Measurements from ENCODE around the gene ZBTB5.

DNA sequence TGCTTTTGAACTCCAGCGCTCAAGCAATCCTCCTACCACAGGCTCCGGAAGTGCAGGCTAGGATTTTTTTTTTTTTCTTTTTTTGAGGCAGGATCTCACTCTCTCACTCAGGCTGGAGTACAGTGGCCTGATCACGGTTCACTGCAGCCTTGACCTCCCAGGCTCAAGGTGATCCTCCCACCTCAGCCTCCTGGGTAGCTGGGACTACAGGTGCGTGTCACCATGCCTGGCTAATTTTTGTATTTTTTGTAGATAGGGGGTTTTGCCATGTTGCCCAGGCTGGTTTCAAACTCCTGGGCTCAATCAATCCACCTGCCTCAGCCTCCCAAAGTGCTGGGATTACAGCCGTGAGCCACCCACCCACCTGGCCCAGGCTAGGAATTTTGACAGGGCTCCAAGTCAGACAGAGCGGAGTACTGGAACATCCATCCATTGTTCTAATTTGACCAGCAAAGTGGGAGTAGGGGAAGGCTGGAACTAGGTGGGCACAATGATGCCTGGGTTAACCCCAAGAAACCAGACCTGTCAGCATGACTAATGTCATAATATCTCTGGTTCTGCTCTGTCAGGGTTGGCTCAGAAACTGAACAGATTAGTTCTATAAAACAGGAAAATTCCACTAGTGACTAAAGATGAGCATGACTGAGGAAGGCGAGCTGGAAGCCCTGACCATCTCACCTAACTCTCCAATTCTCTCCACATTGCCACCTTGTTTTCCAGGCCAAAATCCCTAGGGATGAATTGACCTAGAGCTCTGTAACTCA is 9.2 kb downstream of the ZBTB5 start:
- TF ChIP-seq, protein P1, sequence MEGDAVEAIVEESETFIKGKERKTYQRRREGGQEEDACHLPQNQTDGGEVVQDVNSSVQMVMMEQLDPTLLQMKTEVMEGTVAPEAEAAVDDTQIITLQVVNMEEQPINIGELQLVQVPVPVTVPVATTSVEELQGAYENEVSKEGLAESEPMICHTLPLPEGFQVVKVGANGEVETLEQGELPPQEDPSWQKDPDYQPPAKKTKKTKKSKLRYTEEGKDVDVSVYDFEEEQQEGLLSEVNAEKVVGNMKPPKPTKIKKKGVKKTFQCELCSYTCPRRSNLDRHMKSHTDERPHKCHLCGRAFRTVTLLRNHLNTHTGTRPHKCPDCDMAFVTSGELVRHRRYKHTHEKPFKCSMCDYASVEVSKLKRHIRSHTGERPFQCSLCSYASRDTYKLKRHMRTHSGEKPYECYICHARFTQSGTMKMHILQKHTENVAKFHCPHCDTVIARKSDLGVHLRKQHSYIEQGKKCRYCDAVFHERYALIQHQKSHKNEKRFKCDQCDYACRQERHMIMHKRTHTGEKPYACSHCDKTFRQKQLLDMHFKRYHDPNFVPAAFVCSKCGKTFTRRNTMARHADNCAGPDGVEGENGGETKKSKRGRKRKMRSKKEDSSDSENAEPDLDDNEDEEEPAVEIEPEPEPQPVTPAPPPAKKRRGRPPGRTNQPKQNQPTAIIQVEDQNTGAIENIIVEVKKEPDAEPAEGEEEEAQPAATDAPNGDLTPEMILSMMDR (IDR thresholded peaks at IDR 0.05; ENCODE audit: insufficient read depth, low read length, poor library complexity, severe bottlenecking) = no peak
- TF ChIP-seq EZH2phosphoT487 (conservative IDR thresholded peaks at IDR 0.05; ENCODE audit: low read length) = no peak
